Type B pancreatic cell (in vitro differentiated cells): ENCODE data around the gene GABRB3. TPM values are rescaled to one million over a fixed set of nuclear protein-coding genes. Genes with fewer than 3 reads are reported as not detected.

Source experiments
- DNase-seq: peaks from one replicate; pipeline ENCODE4 v3.0.0; 2021; ENCODE audit warnings: mixed read lengths; ENCODE audit not compliant: unreplicated experiment; ENCODE audit errors: extremely low spot score
- H3K27ac Mint-ChIP-seq: 2 replicates; pipeline ENCODE4 v1.8.0; 2021; ENCODE audit warnings: mild to moderate bottlenecking, mixed read lengths
- H3K27me3 Mint-ChIP-seq: 2 replicates; pipeline ENCODE4 v1.8.0; 2021; ENCODE audit warnings: mixed read lengths
- H3K36me3 Mint-ChIP-seq: 2 replicates; pipeline ENCODE4 v1.8.0; 2021; ENCODE audit warnings: mixed read lengths
- H3K4me1 Mint-ChIP-seq: one replicate; pipeline ENCODE4 v1.8.0; 2021; ENCODE audit warnings: mixed read lengths; ENCODE audit not compliant: unreplicated experiment
- H3K4me3 Mint-ChIP-seq: 2 replicates; pipeline ENCODE4 v1.8.0; 2021; ENCODE audit warnings: mild to moderate bottlenecking, mixed read lengths
- H3K9me3 Mint-ChIP-seq: 2 replicates; pipeline ENCODE4 v1.8.0; 2021; ENCODE audit warnings: mixed read lengths
- CTCF ChIP-seq: fragments of 200-600 bp; sonication (generic); conservative IDR thresholded peaks from 2 replicates; pipeline ENCODE4 v1.5.0; 2021; ENCODE audit warnings: antibody characterized with exemption, mild to moderate bottlenecking
- total RNA-seq: library from RNA; stranded (reverse); gene quantifications from 2 replicates; pipeline ENCODE4 v1.2.1, GENCODE V29; 2021; ENCODE audit warnings: low replicate concordance

GABRB3 gene
- total RNA-seq, 1 donor from 2014 or later = 28.5 TPM

DNA sequence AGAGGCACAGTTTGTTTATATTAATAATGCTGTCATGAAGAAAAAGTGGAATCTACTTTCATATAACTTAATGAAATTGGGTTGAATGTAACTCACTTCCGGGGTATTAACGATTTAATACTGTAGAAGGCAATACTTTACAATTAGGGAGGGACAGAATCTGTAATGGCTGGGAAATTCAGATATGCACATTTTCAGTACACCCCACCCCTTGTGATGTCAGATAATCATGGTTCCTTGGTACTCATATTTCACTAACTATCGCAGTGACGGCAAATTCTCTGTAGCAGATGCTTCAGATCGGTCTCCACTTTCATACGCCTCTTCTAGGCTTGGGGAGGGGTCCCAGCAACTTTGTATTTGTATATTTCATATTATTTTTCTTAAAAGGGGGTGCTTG lies 207.3 kb downstream of the GABRB3 start:
- H3K27me3 Mint-ChIP-seq = no peaks in the 10 kb centered on the region
- no peak overlapping the region for H3K4me3 Mint-ChIP-seq
- no peaks in the 10 kb centered on the region for H3K36me3 Mint-ChIP-seq
- no peak for DNase-seq
- H3K9me3 Mint-ChIP-seq = no peaks in the 10 kb centered on the region
- H3K27ac Mint-ChIP-seq = no peak overlapping the region
- H3K4me1 Mint-ChIP-seq = peaks cover 7% of the 10 kb centered on the region
- no peak for TF ChIP-seq CTCF

GRCh38 chr15:26564361-26564760 lies 208.5 kb downstream of the GABRB3 start:
- Mint-ChIP-seq H3K9me3 (peaks cover 4% of the 10 kb centered on the region), H3K27me3 (no peaks in the 10 kb centered on the region), H3K36me3 (no peaks in the 10 kb centered on the region), H3K4me1 (peaks cover 7% of the 10 kb centered on the region), H3K4me3 (no peak overlapping the region), H3K27ac (no peak overlapping the region)
- no peak for TF ChIP-seq CTCF
- DNase-seq = no peak

DNA sequence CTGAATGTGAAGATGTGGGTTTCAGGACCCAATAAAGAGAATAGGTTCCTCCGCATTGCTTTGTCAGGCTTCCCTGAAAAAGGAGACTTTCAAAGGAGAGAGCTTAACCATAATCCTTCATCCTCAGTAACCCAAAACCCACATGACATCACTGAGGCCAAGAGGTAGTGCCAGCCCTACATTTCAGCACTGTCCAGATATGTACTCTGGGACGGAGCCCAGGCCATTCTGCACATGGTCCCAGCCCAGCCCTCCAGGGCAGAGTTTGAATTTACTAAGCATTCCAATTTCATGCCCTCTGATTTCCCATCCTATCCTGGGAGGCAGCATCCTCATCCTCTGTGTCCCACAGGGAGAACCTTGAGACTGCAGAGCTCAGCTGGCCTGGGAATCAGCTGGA lies 210.5 kb downstream of the GABRB3 start:
- H3K27ac Mint-ChIP-seq = no peak overlapping the region
- no peak for DNase-seq
- H3K36me3 Mint-ChIP-seq = no peaks in the 10 kb centered on the region
- H3K4me3 Mint-ChIP-seq = no peak overlapping the region
- H3K9me3 Mint-ChIP-seq = peaks cover 4% of the 10 kb centered on the region
- no peak for TF ChIP-seq CTCF
- no peaks in the 10 kb centered on the region for H3K27me3 Mint-ChIP-seq
- peaks cover 7% of the 10 kb centered on the region for H3K4me1 Mint-ChIP-seq

DNA sequence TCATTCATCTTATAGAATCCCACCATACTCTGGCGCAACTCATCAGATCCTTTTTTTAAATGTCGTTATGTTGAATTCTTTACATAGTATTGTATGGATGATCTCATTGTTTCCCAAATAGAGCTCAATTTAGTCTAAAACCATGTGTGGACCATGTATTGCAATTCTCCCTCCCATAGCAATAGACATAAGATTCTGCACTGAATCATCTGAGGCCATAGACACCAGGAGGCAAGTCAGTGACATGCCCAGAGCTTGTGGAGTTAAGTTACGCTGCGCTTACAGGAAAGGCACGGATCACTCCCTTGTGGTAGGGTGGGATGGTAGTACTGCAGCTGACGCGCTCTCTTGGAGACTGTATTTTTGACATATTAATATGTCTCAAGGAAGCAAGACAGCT lies 211.0 kb downstream of the GABRB3 start:
- no peak overlapping the region for H3K27ac Mint-ChIP-seq
- no peak overlapping the region for H3K4me3 Mint-ChIP-seq
- H3K4me1 Mint-ChIP-seq = peaks cover 7% of the 10 kb centered on the region
- no peak for TF ChIP-seq CTCF
- H3K27me3 Mint-ChIP-seq = no peaks in the 10 kb centered on the region
- no peak for DNase-seq
- H3K9me3 Mint-ChIP-seq = peaks cover 4% of the 10 kb centered on the region
- no peaks in the 10 kb centered on the region for H3K36me3 Mint-ChIP-seq

DNA sequence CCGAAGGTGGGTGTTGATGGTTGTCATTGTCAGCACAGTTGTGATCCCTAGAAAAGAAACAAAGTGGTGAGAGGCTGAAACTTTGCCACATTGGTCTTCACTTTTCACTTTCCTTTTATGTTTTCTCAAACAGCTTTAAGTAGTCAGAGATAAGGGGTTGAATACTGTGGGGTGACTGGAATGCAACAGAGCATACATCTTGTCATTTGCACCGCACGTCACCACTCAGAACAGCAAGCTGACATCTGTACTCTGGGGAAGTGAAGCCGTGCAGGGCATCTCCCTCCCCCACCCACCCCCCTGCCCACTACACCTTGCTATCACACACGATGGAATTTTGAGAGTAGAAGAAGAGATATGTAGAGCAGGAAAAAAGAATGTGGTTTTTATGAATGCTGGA lies 211.7 kb downstream of the GABRB3 start:
- no peak overlapping the region for H3K4me3 Mint-ChIP-seq
- peaks cover 4% of the 10 kb centered on the region for H3K9me3 Mint-ChIP-seq
- DNase-seq = no peak
- H3K36me3 Mint-ChIP-seq = no peaks in the 10 kb centered on the region
- H3K27me3 Mint-ChIP-seq = no peaks in the 10 kb centered on the region
- H3K27ac Mint-ChIP-seq = no peak overlapping the region
- no peak for TF ChIP-seq CTCF
- peaks cover 7% of the 10 kb centered on the region for H3K4me1 Mint-ChIP-seq

DNA sequence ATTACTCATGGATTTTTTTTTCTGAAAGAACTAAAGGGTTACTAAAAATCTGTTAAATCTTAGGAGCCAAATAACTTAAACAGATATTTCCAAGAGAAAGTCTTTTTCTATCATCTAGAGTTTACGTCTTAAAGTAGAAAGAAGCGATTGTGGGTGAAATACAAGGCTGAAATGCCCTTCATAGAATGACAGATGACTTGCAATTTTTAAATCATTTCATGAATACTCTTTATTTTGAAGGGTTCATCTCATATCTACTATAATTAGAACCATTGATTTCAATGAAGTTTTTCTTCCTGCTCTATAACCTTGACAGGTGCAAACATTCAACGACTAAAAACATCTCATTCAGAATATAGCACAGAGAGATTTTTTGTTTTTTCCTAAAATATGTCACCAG lies 217.0 kb downstream of the GABRB3 start:
- no peak for DNase-seq
- Mint-ChIP-seq H3K9me3 (peaks cover 4% of the 10 kb centered on the region), H3K27ac (no peak overlapping the region), H3K4me1 (no peaks in the 10 kb centered on the region), H3K27me3 (no peaks in the 10 kb centered on the region), H3K36me3 (no peaks in the 10 kb centered on the region), H3K4me3 (no peak overlapping the region)
- no peak for TF ChIP-seq CTCF
